ENCODE data around the gene UTP20.

The UTP20 gene

DNA sequence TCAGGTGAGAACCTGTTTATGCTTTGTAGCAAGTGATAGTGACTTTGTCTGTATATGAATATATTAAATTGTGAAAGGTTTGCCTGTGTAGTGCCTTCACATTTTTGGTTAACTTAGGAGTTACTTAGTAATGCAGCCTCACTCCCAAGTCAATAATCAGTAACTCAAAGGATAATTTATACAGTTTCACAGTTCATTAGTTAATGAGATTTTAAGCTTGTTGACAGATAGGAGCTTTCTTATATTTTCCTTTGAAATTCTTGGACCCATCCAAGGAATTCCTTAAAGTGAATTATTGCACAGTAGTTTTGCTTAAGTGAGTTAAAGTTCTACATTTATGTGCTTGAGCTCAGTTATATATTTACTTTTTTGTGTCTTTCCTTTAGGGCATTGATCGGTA, 50.7 kb downstream of the UTP20 start:
- H3K9me3 ChIP-seq (ENCODE audit: insufficient read depth, low read length, severe bottlenecking), result no peaks in the 10 kb centered on the region
- no peak overlapping the region for H3K4me2 ChIP-seq (ENCODE audit: insufficient read depth, low read length)
- H3K4me3 ChIP-seq (ENCODE audit: low read depth in 1 of 2, low read length in 2 of 2), result no peak overlapping the region
- H3K9ac ChIP-seq (ENCODE audit: low read depth, low read length), result no peak overlapping the region
- H3K79me2 ChIP-seq (ENCODE audit: insufficient read depth, low read length), result no peaks in the 10 kb centered on the region
- H4K20me1 ChIP-seq (ENCODE audit: insufficient read depth, low read length), result no peaks in the 10 kb centered on the region
- H3K27me3 ChIP-seq (ENCODE audit: insufficient read depth, low read length, poor library complexity), result no peaks in the 10 kb centered on the region
- H3K27ac ChIP-seq (ENCODE audit: low read length), result no peak overlapping the region
- ATAC-seq (ENCODE audit: insufficient read depth, low read depth) (no peak), DNase-seq (no peak)
- no peak overlapping the region for H2AFZ ChIP-seq (ENCODE audit: low read depth, low read length)
- H3K4me1 ChIP-seq (ENCODE audit: insufficient read depth, low read length), result no peaks in the 10 kb centered on the region
- TF ChIP-seq EZH2 (IDR thresholded peaks at IDR 0.05; ENCODE audit: borderline replicate concordance, low read depth, low read length, severe bottlenecking), result no peak
- TF ChIP-seq, protein P1, sequence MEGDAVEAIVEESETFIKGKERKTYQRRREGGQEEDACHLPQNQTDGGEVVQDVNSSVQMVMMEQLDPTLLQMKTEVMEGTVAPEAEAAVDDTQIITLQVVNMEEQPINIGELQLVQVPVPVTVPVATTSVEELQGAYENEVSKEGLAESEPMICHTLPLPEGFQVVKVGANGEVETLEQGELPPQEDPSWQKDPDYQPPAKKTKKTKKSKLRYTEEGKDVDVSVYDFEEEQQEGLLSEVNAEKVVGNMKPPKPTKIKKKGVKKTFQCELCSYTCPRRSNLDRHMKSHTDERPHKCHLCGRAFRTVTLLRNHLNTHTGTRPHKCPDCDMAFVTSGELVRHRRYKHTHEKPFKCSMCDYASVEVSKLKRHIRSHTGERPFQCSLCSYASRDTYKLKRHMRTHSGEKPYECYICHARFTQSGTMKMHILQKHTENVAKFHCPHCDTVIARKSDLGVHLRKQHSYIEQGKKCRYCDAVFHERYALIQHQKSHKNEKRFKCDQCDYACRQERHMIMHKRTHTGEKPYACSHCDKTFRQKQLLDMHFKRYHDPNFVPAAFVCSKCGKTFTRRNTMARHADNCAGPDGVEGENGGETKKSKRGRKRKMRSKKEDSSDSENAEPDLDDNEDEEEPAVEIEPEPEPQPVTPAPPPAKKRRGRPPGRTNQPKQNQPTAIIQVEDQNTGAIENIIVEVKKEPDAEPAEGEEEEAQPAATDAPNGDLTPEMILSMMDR (IDR thresholded peaks at IDR 0.05; ENCODE audit: borderline replicate concordance, extremely low read depth, low read length, poor library complexity, severe bottlenecking), result no peak
- peaks cover 77% of the 10 kb centered on the region for H3K36me3 ChIP-seq (ENCODE audit: insufficient read depth, low read length)

DNA sequence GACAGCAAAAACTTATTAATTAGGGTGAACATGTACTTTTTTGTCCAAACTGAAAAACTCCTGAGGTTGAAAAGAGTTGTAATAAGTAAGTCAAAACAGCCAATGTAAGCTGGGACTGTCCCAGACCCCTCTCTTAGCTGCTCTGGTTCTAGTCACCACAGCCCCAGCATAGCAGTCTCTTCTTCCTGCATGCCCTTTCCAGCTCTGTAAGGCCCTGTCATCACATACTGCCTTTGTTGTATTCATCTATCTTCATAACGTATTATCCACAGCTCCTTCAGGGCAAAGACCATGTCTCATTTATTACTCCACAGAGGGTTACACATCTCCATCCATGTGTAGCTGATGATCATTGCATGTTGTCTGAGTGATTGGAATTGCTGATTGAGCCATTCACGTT, 56.5 kb downstream of the UTP20 start:
- Histone ChIP-seq H2AFZ (ENCODE audit: low read depth, low read length) (no peak overlapping the region), H3K27ac (ENCODE audit: low read length) (no peak overlapping the region), H3K9ac (ENCODE audit: low read depth, low read length) (no peak overlapping the region), H3K9me3 (ENCODE audit: insufficient read depth, low read length, severe bottlenecking) (no peaks in the 10 kb centered on the region), H3K4me3 (ENCODE audit: low read depth in 1 of 2, low read length in 2 of 2) (no peak overlapping the region), H4K20me1 (ENCODE audit: insufficient read depth, low read length) (no peaks in the 10 kb centered on the region), H3K4me2 (ENCODE audit: insufficient read depth, low read length) (no peak overlapping the region), H3K27me3 (ENCODE audit: insufficient read depth, low read length, poor library complexity) (no peaks in the 10 kb centered on the region), H3K79me2 (ENCODE audit: insufficient read depth, low read length) (no peaks in the 10 kb centered on the region), H3K36me3 (ENCODE audit: insufficient read depth, low read length) (peaks cover 61% of the 10 kb centered on the region), H3K4me1 (ENCODE audit: insufficient read depth, low read length) (no peaks in the 10 kb centered on the region)
- ATAC-seq (ENCODE audit: insufficient read depth, low read depth) (no peak), DNase-seq (no peak)
- TF ChIP-seq EZH2 (IDR thresholded peaks at IDR 0.05; ENCODE audit: borderline replicate concordance, low read depth, low read length, severe bottlenecking), result no peak
- TF ChIP-seq, protein P1 (IDR thresholded peaks at IDR 0.05; ENCODE audit: borderline replicate concordance, extremely low read depth, low read length, poor library complexity, severe bottlenecking), result no peak

DNA sequence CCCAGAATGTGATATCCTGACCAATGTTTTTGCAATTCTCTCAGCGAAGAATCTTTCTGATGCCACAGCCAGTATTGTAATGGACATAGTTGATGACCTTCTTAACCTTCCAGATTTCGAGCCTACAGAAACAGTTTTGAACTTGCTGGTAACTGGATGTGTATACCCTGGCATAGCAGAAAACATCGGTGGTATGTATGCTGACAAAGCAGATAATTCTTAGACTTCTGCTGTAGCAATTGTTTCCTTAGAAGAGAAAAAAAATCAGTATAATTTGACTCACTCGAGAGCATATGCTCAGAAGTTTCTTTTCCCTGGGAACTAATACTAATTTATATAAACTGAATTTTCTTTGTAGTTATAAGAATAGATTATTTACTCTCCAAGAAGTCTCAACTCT, 58.2 kb downstream of the UTP20 start:
- peaks cover 65% of the 10 kb centered on the region for H3K36me3 ChIP-seq (ENCODE audit: insufficient read depth, low read length)
- H3K9ac ChIP-seq (ENCODE audit: low read depth, low read length), result no peak overlapping the region
- H3K79me2 ChIP-seq (ENCODE audit: insufficient read depth, low read length), result no peaks in the 10 kb centered on the region
- no peaks in the 10 kb centered on the region for H3K4me1 ChIP-seq (ENCODE audit: insufficient read depth, low read length)
- H2AFZ ChIP-seq (ENCODE audit: low read depth, low read length), result no peak overlapping the region
- DNase-seq (no peak), ATAC-seq (ENCODE audit: insufficient read depth, low read depth) (no peak)
- H3K4me3 ChIP-seq (ENCODE audit: low read depth in 1 of 2, low read length in 2 of 2), result no peak overlapping the region
- H3K27ac ChIP-seq (ENCODE audit: low read length), result no peak overlapping the region
- H4K20me1 ChIP-seq (ENCODE audit: insufficient read depth, low read length), result no peaks in the 10 kb centered on the region
- H3K4me2 ChIP-seq (ENCODE audit: insufficient read depth, low read length), result no peak overlapping the region
- TF ChIP-seq, protein P1 (IDR thresholded peaks at IDR 0.05; ENCODE audit: borderline replicate concordance, extremely low read depth, low read length, poor library complexity, severe bottlenecking), result no peak
- no peak for TF ChIP-seq EZH2 (IDR thresholded peaks at IDR 0.05; ENCODE audit: borderline replicate concordance, low read depth, low read length, severe bottlenecking)
- H3K27me3 ChIP-seq (ENCODE audit: insufficient read depth, low read length, poor library complexity), result no peaks in the 10 kb centered on the region
- no peaks in the 10 kb centered on the region for H3K9me3 ChIP-seq (ENCODE audit: insufficient read depth, low read length, severe bottlenecking)

DNA sequence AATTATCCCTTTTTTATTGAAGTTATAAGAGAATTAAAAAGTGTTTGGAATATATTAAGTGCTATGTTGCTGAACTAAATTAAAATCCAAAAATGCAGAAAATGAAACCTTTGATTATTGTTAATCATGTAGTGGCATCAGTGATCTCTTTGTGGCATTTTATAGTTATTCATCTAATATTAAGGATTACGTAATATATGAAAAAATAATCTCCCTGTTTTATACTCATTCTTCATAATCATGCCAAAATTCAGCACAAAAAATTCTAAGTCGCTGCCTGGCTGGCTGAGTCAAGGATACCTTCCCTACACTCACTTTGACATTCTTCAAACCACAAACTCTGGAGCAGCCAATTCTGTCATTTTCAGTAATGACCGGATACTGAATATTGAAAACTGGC, 64.0 kb downstream of the UTP20 start:
- Histone ChIP-seq H2AFZ (ENCODE audit: low read depth, low read length) (no peak overlapping the region), H3K4me2 (ENCODE audit: insufficient read depth, low read length) (no peak overlapping the region), H3K36me3 (ENCODE audit: insufficient read depth, low read length) (peaks cover 80% of the 10 kb centered on the region), H3K9ac (ENCODE audit: low read depth, low read length) (no peak overlapping the region), H3K4me3 (ENCODE audit: low read depth in 1 of 2, low read length in 2 of 2) (no peak overlapping the region), H3K4me1 (ENCODE audit: insufficient read depth, low read length) (no peaks in the 10 kb centered on the region), H3K27me3 (ENCODE audit: insufficient read depth, low read length, poor library complexity) (no peaks in the 10 kb centered on the region), H3K79me2 (ENCODE audit: insufficient read depth, low read length) (no peaks in the 10 kb centered on the region), H3K27ac (ENCODE audit: low read length) (no peak overlapping the region), H4K20me1 (ENCODE audit: insufficient read depth, low read length) (no peaks in the 10 kb centered on the region), H3K9me3 (ENCODE audit: insufficient read depth, low read length, severe bottlenecking) (no peaks in the 10 kb centered on the region)
- DNase-seq, result no peak
- ATAC-seq (ENCODE audit: insufficient read depth, low read depth), result no peak
- TF ChIP-seq, protein P1 (IDR thresholded peaks at IDR 0.05; ENCODE audit: borderline replicate concordance, extremely low read depth, low read length, poor library complexity, severe bottlenecking), result no peak
- TF ChIP-seq EZH2 (IDR thresholded peaks at IDR 0.05; ENCODE audit: borderline replicate concordance, low read depth, low read length, severe bottlenecking), result no peak
